Panc1 (cell line): ENCODE measurements around the gene IL1F10. TPM values are rescaled to one million over a fixed set of nuclear protein-coding genes. Genes with fewer than 3 reads are reported as not detected.

Source experiments
- ATAC-seq: fragments of 200-7000 bp; cut with Tn5 transposase; 2 replicates; pipeline ENCODE4 v1.9.1; 2020; ENCODE audit warnings: mild to moderate bottlenecking, moderate library complexity
- Bru-seq: library from RNA; stranded (reverse); fragments of 400-500 nt; gene quantifications from one replicate; lab custom pipeline; 2021; lab: Mats Ljungman, UMichigan
- BruChase-seq, 2 experiments: library from RNA; stranded (reverse); fragments of 400-500 nt; gene quantifications; one replicate each; lab custom pipeline; 2021; lab: Mats Ljungman, UMichigan
- BruUV-seq: library from RNA; stranded (reverse); fragments of 400-500 nt; replicated peaks from 2 replicates; lab custom pipeline; 2021; lab: Mats Ljungman, UMichigan
- CTCF ChIA-PET: fragments of 300-600 bp; sonication (Branson Sonifier 250); formaldehyde crosslinking; loops from one replicate; lab custom pipeline; 2022; ENCODE audit warnings: antibody characterized with exemption; lab: Charles Lee
- POLR2A ChIA-PET: fragments of 300-600 bp; sonication (Branson Sonifier 250); formaldehyde crosslinking; loops from one replicate; lab custom pipeline; 2022; ENCODE audit warnings: antibody characterized with exemption; lab: Charles Lee
- DNase-seq: peaks from one replicate; pipeline ENCODE4 v3.0.0-alpha.2; 2010; ENCODE audit warnings: low read depth, low spot score
- H3K27ac ChIP-seq: 2 replicates; pipeline ENCODE4 v1.5.1; 2011; ENCODE audit warnings: mild to moderate bottlenecking, low read length, inconsistent platforms
- H3K27me3 ChIP-seq: fragments of 200-500 bp; sonication (Bioruptor generic); 2 replicates; pipeline ENCODE4 v1.6.0; 2014; ENCODE audit warnings: low read length, inconsistent platforms; ENCODE audit not compliant: control insufficient read depth, insufficient read depth
- H3K36me3 ChIP-seq: fragments of 200-500 bp; sonication (Bioruptor generic); 2 replicates; pipeline ENCODE4 v1.5.1; 2014; ENCODE audit warnings: inconsistent platforms, mild to moderate bottlenecking, low read length, moderate library complexity; ENCODE audit not compliant: control insufficient read depth, insufficient read depth
- H3K4me1 ChIP-seq: 2 replicates; pipeline ENCODE4 v1.5.1; 2011; ENCODE audit warnings: inconsistent platforms, mild to moderate bottlenecking, low read length, moderate library complexity; ENCODE audit not compliant: control insufficient read depth, insufficient read depth
- H3K4me3 ChIP-seq, 2 experiments: 2 replicates each; pipeline ENCODE4 v1.5.1; 2011 to 2012; ENCODE audit warnings: low read depth in 2 of 2, low read length in 2 of 2, mild to moderate bottlenecking in 2 of 2, inconsistent platforms in 1 of 2, moderate library complexity in 1 of 2
- H3K9me3 ChIP-seq: fragments of 200-500 bp; sonication (Bioruptor generic); 2 replicates; pipeline ENCODE4 v1.5.1; 2014; ENCODE audit warnings: low read depth, mild to moderate bottlenecking, inconsistent platforms, low read length, moderate library complexity; ENCODE audit not compliant: control insufficient read depth, insufficient read depth
- CTCF ChIP-seq: fragments of 450-650 bp; IDR thresholded peaks from 2 replicates; pipeline ENCODE4 v1.5.1; 2017; ENCODE audit warnings: mild to moderate bottlenecking
- POLR2AphosphoS5 ChIP-seq: IDR thresholded peaks from 2 replicates; pipeline ENCODE4 v1.6.1; 2012; ENCODE audit warnings: mild to moderate bottlenecking, low read depth, low read length, moderate library complexity
- REST ChIP-seq, 2 experiments: IDR thresholded peaks; 2 replicates each; pipeline ENCODE4 v1.6.1; 2011 to 2012; ENCODE audit warnings: low read depth in 2 of 2, control low read depth in 1 of 2, low read length in 1 of 2, mild to moderate bottlenecking in 1 of 2, moderate library complexity in 1 of 2; ENCODE audit not compliant: insufficient read depth in 1 of 2
- SIN3A ChIP-seq: IDR thresholded peaks from 2 replicates; pipeline ENCODE4 v1.6.1; 2012; ENCODE audit warnings: low read depth, mild to moderate bottlenecking, low read length, moderate library complexity, borderline replicate concordance; ENCODE audit not compliant: insufficient read depth
- TCF7L2 ChIP-seq: IDR thresholded peaks from 2 replicates; pipeline ENCODE4 v1.6.1; 2011; ENCODE audit warnings: mild to moderate bottlenecking, low read depth, low read length, inconsistent platforms
- in situ Hi-C: cut with HindIII; loops from 2 replicates; pipeline ENCODE4 v1.10.0; 2016; ENCODE audit warnings: low sequenced_read_pairs, low pct_unique_long_range_greater_than_20kb
- intact Hi-C: fragments of 100-400 bp; cut with micrococcal nuclease; formaldehyde crosslinking; loops from one replicate; pipeline ENCODE4 v1.10.0; 2022; ENCODE audit not compliant: unreplicated experiment
- long read RNA-seq: library from polyadenylated mRNA; unstranded; transcript quantifications from one replicate; pipeline ENCODE4 v2.0.0, GENCODE V29; 2021; ENCODE audit not compliant: unreplicated experiment
- polyA plus RNA-seq: library from polyadenylated mRNA; unstranded; fragments of >200 nt; gene quantifications from one replicate; pipeline ENCODE4 v1.2.1, GENCODE V29; 2012; ENCODE audit warnings: missing spikeins; ENCODE audit not compliant: insufficient read length
- total RNA-seq: library from RNA; stranded (reverse); gene quantifications from one replicate; pipeline ENCODE4 v1.2.1, GENCODE V29; 2021; ENCODE audit not compliant: unreplicated experiment

The IL1F10 gene
- total RNA-seq (not detected), Bru-seq, nascent RNA (not detected), BruChase-seq, experiment 1, labeled RNA remaining after a 2-hour chase (percentile 9 among the genes with signal in this experiment), BruChase-seq, experiment 2, labeled RNA remaining after a 6-hour chase (not detected)
- not detected for polyA plus RNA-seq
- long read RNA-seq, result 0 reads

- intact Hi-C loops (no loop called here), in situ Hi-C loops (no loop called here)
- Histone ChIP-seq H3K27ac (no peak within 1 kb of the TSS), H3K9me3 (no peaks in the 10 kb centered on the region), H3K4me1 (no peaks in the 10 kb centered on the region), H3K27me3 (peaks cover 5% of the 10 kb centered on the region; the same call in 1 of the 2 replicates), H3K4me3 (no peak within 1 kb of the TSS), H3K36me3 (no peaks in the 10 kb centered on the region)
- DNase-seq (no peak), ATAC-seq (no peak)
- BruUV-seq, result no TSS peak
- POLR2A ChIA-PET, result no interaction called here
- TF ChIP-seq TCF7L2 (no peak), POLR2AphosphoS5 (no peak), REST (IDR thresholded peaks at IDR 0.05; ENCODE audit: insufficient read depth in 1 of 2, low read depth in 2 of 2, low read length in 1 of 2) (no peak), SIN3A (no peak), CTCF (no peak)
- CTCF ChIA-PET, result no interaction called here
Measured at GRCh38 chr2:113067681-113068080, at the start of gene IL1F10. IL1F10 (plus strand) TSS chr2:113067970; CDS start chr2:113072739, 4,769 bp downstream.

- Histone ChIP-seq H3K4me3 (no peak overlapping the region), H3K36me3 (no peaks in the 10 kb centered on the region), H3K27me3 (peaks cover 3% of the 10 kb centered on the region; the same call in 1 of the 2 replicates), H3K27ac (no peak overlapping the region), H3K4me1 (no peaks in the 10 kb centered on the region), H3K9me3 (no peaks in the 10 kb centered on the region)
- no TSS peak for BruUV-seq
- POLR2A ChIA-PET, result no interaction called here
- intact Hi-C loops, result no loop called here
- DNase-seq, result no peak
- no peak for TF ChIP-seq REST (IDR thresholded peaks at IDR 0.05; ENCODE audit: insufficient read depth in 1 of 2, low read depth in 2 of 2, low read length in 1 of 2)
- no peak for TF ChIP-seq TCF7L2
- TF ChIP-seq CTCF, result no peak
- no peak for TF ChIP-seq POLR2AphosphoS5
- no peak for TF ChIP-seq SIN3A
- CTCF ChIA-PET, result no interaction called here
- no peak for ATAC-seq
- in situ Hi-C loops, result no loop called here
Measured at GRCh38 chr2:113018509-113018908, 49.3 kb upstream of the IL1F10 start.
